Retinal pigment epithelial cell (primary cell): ENCODE data around the gene DGKQ.

ENCODE experiments used
- DNase-seq: peaks from one replicate; pipeline ENCODE4 v3.0.0-alpha.2; 2010; ENCODE audit warnings: low read depth
- H3K4me3 ChIP-seq: 2 replicates; pipeline ENCODE4 v1.5.1; 2011; ENCODE audit warnings: mild to moderate bottlenecking, low read length, control low read depth, moderate library complexity
- TF ChIP-seq, protein P1 (sequence below): conservative IDR thresholded peaks from 2 replicates; pipeline ENCODE4 v1.5.1; 2011; ENCODE audit warnings: low read depth, low read length, control low read depth, inconsistent platforms

Gene DGKQ

DNA sequence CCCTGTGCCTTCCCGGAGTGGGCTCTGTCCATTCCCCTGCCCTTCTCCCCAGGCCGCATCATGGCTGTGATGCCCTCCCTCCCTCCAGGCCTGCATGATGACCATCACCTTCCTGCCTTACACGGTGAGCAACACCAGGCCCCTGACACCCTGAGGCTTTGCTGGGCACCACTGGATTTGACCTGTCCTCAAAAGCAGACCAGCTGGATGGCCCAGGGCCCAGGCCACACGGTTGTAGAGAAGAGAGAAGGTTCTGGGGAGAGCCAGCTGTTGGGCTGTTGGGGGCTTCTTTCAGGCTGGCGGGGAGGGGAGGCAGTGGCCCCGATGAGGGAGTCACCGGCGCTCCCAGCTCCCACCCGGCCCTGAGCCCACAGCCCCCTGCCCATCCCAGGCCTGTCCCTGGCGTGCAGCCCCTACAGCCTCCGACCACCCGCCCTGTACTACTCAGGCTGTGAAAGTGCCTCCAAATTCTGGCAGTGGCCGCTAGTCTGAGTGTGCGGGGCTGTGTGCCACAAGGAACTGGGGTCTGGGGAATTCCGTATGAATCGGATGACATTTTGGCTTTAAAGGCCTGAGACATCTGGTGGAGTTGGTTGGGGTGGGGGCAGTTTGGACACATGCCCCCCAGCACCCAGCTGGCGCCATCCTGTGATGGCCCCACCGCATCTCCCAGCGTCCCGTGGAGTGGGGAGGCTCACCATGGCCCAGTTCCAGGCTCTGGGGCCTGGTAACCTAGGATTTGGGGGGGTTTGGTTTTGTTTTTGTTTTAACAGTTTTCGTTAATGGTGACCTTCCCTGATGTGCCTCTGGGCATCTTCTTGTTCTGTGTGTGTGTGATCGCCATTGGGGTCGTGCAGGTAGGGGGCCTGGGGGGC, 21.5 kb downstream of the DGKQ start:
- no peak for DNase-seq
- H3K4me3 ChIP-seq, result no peak overlapping the region
- TF ChIP-seq, protein P1, sequence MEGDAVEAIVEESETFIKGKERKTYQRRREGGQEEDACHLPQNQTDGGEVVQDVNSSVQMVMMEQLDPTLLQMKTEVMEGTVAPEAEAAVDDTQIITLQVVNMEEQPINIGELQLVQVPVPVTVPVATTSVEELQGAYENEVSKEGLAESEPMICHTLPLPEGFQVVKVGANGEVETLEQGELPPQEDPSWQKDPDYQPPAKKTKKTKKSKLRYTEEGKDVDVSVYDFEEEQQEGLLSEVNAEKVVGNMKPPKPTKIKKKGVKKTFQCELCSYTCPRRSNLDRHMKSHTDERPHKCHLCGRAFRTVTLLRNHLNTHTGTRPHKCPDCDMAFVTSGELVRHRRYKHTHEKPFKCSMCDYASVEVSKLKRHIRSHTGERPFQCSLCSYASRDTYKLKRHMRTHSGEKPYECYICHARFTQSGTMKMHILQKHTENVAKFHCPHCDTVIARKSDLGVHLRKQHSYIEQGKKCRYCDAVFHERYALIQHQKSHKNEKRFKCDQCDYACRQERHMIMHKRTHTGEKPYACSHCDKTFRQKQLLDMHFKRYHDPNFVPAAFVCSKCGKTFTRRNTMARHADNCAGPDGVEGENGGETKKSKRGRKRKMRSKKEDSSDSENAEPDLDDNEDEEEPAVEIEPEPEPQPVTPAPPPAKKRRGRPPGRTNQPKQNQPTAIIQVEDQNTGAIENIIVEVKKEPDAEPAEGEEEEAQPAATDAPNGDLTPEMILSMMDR, result no peak

DNA sequence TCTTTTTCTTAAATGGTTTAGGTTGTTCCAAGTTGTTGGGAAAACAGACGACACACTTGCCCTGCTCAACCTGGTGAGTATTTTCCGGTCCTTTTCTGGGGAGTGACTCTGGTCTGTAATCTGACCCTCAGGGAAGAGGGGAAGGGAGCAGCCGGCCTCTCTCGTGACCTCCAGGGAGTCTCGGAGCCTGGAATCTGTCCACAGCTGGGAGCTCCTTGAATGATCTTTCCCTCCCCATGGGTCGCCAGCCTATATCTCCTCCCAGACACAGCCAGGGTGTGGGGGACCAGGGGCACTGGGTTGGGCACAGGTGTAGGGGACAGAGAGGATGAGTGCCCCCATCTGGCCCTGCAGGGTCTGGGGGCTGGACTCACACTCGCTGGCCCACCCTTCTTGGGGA, 22.2 kb downstream of the DGKQ start:
- TF ChIP-seq, protein P1, result no peak
- no peak for DNase-seq
- H3K4me3 ChIP-seq, result no peak overlapping the region

GRCh38 chr4:950136-951020, 23.0 kb downstream of the DGKQ start:
- TF ChIP-seq, protein P1, result no peak
- no peak for DNase-seq

DNA sequence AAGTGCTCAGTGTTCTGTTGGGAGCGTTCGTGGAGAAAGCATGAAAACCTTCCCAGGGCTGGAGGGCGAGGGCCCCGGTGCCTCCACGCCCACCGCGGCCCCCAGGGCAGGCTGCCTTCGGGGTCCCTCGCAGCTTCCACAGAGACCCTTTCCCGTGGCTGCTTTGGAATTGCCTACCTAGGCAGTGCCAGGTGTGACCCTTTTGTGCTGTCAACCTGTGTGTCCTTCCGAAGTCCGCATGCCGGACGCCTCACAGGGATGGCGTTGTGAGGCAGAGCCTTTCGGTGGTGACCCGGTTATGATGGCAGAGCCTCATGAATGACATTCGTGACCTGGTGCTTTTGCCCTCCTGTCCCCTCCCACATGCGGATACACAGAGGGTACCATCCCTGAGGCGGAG, 23.7 kb downstream of the DGKQ start:
- DNase-seq, result no peak
- H3K4me3 ChIP-seq, result no peak overlapping the region
- TF ChIP-seq, protein P1, result no peak

More at GRCh38 chr4:950136-951020, 23.0 kb downstream of the DGKQ start:
- no peak overlapping the region for H3K4me3 ChIP-seq

- TF ChIP-seq, protein P1, result no peak
- no peak for DNase-seq
- H3K4me3 ChIP-seq, result no peak overlapping the region
Observed at GRCh38 chr4:948936-949300, 24.5 kb downstream of the DGKQ start.

DNA sequence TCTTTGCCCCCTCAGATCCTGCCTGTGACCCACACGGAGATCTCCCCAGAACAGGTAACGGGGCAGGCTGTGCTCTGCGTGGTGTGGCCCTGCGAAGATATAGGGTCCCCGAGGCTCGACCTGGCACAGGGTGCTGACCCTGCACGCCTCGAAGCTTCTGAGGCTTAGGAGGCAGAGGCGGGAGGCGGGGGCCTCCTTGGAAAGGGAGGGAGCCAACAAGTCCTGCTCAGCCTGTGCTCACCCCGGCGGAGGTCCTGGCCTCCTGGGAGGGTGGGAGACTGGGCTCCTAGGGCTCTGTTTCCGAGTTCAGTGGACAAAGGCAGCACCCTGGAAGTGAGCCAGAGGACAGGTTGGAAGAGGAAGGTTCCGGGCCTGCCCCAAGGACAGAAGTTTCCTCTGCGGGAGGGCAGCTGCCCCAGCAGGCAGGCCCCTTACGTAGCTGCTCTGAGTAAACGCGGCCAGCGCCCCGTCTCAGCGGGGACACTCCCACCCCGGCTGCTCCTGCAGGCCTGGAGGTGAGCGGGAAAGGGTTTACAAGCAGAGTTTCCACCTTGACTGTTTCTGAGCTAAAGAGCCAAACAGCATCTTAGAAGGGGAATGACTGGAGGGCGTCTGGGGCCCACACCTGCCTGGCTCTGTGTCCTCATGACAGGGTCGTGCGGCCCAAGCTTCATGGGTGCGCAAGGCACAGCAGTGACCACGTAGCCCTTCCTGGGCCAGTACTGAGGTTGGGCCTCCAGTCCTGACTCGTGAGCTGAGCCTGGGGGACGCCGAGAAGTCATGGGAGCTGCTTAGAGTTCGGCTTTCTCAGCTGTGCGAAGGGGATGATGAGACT, 25.1 kb downstream of the DGKQ start:
- no peak for DNase-seq
- H3K4me3 ChIP-seq, result no peak overlapping the region
- TF ChIP-seq, protein P1, result no peak
